ENCODE measurements around the gene RNF126.
"Not testable (repeated sequence)": the region's sequence is repeated elsewhere in the genome, so short reads cannot be mapped to it uniquely, and the experiment has no call there.

RNF126 gene

DNA sequence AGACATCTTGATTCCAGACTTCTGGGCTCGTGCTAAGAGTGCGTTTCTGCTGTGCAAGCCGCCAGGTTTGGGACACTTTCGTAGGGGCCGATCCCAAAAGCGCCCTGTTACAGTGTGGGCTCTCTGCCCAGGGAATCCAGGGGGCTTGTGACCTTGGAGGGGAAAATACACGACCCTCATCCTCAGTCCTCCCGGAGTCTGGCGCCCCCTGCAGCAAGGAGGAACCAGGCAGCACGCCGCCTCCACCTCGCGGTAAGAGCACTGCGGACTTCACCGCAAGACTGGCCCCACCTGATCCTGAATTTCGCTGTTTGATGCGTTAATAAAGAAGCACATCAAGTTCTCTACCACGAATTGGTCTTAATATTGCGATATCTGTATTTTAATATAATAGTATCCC lies 34.8 kb downstream of the RNF126 start:
- DNase-seq (ENCODE audit: low spot score) = no peak

GRCh38 chr19:626566-626965 lies 36.4 kb downstream of the RNF126 start:
- DNase-seq (ENCODE audit: low spot score) = not testable (repeated sequence)

DNA sequence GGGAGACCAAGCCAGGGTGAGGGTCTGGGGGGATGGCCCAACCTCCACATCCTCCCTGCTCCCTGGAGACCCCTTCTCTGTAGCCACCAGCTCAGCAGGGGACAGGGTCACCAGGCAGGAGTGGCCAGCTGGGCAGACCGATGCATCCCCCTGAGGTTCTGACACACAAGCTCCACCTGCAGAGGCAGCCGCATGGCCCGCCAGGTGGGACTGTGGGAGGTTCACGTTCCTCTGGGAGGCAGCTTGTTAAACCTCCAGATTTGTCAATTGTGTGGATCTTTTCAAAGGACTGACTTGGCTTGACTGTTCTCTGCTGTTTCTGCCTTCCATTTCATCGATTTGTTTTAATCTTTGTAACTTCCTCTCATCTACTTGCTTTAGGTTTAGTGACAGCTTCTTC lies 37.8 kb downstream of the RNF126 start:
- DNase-seq (ENCODE audit: low spot score) = no peak

DNA sequence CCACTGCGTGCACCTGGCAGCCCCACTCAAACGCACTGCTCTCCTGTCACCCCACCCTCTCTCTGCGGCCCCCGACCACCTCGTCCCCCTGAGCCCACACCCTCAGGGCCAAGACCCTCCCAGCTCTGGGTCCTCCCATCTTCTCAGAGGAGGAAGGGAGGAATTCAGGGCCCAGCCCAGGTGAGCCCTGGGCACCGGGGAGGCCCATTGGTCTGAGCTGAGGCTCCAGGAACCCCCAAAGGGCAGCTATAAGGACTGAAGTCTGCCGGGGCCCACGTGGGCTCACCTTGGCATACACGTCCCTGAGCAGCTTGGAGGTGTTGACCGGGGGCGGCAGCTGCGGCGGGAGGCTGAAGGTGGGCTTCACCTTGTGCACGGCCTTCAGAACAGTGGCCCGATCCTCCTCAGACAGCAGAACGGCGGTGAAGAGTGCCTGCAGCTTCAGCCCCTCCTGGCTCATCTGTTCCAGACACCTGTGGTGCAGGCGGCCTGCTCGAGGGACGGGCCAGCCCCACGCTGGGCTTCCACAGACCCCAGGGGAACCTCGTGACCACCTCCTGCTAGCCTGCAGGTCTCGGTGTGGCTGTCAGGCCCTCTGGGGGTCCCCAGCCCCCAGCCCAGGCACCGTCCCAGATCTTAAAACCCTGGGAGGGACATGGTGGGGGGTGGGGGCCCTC lies 38.4 kb downstream of the RNF126 start:
- DNase-seq (ENCODE audit: low spot score) = no peak

- DNase-seq (ENCODE audit: low spot score) = no peak
These were observed 39.0 kb downstream of the RNF126 start for GRCh38 chr19:623974-624373.

GRCh38 chr19:623175-623916 lies 39.7 kb downstream of the RNF126 start:
- no peak for DNase-seq (ENCODE audit: low spot score)

- DNase-seq (ENCODE audit: low spot score) = no peak
These were observed 40.3 kb downstream of the RNF126 start for GRCh38 chr19:622666-623065.

DNA sequence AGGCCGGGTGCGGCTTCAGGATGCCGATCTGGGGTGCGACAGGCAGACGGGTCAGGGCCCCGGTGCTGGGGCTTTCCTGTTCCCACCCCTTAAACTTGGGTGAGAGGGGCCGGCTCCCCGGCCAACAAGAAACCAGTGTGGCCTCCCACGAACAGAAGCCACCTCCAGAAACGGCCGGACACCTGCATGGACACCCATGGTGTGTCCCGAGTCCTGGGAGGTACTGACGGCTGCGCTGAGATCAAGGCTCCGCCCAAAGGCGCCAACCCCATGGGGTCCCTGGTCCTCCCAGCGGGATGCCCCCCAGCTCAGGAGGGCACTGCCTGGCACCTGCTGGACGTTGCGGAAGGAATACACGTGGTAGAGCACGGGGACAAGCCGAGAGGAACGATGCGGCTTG lies 41.2 kb downstream of the RNF126 start:
- no peak for DNase-seq (ENCODE audit: low spot score)

DNA sequence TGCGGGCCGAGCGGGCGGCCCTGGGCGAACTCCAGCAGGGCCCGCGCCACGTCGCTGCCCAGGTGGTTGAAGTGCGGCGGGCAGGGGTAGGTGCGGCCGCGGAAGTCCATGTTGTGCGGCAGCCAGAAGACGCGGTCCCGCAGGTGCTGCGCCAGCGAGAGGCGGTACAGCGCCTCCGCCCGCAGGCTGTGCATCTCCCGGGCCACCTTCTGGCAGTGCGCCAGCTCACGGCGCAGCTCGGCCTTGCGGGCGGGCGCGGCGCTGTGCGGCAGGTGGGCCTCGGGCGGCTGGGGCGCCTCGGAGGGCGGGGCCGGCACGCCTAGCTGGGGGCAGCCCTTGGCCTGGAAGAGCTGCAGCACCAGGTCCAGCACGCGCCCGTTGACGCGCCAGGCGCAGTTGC lies 41.8 kb downstream of the RNF126 start:
- DNase-seq (ENCODE audit: low spot score) = not testable (repeated sequence)

- DNase-seq (ENCODE audit: low spot score) = no peak
These were observed 42.7 kb downstream of the RNF126 start for GRCh38 chr19:620166-620862.

DNA sequence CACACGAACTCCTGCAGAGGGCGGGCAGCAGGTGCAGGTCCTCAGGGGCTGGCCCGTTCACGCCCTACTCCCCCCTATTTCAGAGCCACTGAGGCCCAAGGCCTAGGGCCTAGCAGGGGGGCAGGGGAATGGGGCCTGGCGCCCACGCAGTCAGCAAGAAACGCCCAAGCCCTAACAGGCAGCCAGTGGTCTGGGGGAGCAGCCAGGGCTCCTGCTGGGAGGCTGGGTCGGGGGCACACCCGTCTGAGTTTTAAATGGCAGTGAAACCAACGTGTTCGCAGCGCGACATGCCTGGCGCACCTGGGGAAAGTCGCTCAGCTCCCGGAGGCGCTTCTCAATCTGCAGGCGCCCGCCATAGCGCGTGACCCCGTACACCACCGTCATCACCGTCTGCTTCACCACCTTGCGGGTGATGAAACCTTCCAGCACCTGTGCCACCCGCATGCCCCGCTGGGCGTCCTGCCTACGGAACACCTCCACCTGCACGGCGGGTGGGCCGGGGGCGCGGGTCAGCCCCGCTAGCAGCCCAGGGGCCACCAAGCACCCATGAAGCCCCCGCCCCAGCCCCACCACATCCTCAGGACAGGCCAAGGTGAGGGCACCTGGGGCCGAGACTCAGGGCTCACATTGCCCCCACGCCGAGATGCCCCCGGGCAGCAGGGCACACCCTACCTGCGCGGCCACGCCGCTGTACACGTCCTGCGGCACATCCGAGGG lies 43.6 kb downstream of the RNF126 start:
- no peak for DNase-seq (ENCODE audit: low spot score)

- no peak for DNase-seq (ENCODE audit: low spot score)
These were observed 44.2 kb downstream of the RNF126 start for GRCh38 chr19:618674-619285.

DNA sequence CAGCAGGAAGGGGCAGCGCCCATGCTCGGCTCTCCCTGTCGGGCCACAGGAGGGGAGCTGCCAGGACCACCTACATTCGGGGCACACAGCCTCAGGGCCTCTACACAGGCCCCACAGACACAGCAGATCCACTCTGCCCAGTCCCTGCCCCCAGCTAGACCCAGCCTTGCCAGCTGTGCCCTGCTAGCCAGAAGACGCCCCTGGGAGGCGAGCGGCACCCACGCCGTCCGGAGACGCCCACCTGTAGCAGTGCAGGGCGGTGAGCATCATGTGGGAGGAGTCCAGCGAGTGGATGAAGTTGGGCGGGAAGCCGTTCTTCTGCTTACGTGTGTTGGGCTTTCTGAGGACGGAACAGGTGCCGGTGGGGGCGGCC lies 44.8 kb downstream of the RNF126 start:
- DNase-seq (ENCODE audit: low spot score) = no peak

- DNase-seq (ENCODE audit: low spot score) = no peak
These were observed 45.3 kb downstream of the RNF126 start for GRCh38 chr19:617551-618246.

DNA sequence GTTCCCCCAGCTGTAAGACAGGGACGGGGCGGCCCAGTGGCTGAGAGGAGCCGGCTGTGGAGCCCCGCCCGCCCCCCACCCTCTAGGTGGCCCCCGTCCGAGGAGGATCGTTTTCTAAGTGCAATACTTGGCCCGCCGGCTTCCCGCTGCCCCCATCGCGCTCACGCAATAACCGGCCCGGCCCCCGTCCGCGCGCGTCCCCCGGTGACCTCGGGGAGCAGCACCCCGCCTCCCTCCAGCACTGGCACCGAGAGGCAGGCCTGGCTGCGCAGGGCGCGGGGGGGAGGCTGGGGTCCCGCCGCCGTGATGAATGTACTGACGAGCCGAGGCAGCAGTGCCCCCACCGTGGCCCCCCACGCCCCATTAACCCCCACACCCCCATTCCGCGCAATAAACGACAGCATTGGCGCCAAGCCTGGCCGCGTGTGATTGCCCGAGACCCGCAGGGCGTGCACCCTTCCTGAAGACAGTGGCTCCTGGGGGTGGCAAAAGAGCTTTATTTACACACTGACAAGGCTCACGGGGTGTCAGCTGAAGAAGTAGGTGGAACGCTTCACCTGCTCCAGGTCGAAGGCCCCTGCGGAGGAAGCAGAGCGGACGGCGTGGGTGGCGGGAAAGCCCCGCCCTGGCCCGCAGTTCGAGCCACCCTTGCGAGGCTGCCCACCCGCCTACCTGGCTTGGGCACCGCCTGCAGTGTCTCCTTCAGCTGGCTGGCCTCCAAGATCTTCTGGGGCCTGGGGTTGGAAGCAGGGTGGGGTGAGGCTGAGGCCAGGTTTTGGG lies 46.1 kb downstream of the RNF126 start:
- no peak for DNase-seq (ENCODE audit: low spot score)

DNA sequence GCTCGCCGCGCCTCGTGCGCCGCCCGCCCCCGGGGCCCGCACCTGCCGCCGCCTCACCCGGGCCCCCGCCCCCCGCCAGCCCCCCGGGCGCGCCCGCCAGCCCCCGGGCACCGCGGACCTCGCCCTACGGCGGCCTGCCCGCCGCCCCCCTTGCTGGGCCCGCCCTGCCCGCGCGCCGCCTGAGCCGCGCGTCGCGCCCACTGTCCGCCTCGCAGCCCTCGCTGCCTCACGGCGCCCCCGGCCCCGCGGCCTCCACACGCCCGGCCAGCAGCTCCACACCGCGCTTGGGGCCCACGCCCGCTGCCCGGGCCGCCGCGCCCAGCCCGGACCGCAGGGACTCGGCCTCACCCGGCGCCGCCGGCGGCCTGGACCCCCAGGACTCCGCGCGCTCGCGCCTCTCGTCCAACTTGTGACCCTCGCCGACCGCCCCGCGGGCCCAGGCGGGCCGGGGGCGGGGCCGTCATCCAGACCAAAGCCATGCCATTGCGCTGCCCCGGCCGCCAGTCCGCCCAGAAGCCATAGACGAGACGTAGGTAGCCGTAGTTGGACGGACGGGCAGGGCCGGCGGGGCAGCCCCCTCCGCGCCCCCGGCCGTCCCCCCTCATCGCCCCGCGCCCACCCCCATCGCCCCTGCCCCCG lies 46.8 kb downstream of the RNF126 start:
- DNase-seq (ENCODE audit: low spot score) = no peak

DNA sequence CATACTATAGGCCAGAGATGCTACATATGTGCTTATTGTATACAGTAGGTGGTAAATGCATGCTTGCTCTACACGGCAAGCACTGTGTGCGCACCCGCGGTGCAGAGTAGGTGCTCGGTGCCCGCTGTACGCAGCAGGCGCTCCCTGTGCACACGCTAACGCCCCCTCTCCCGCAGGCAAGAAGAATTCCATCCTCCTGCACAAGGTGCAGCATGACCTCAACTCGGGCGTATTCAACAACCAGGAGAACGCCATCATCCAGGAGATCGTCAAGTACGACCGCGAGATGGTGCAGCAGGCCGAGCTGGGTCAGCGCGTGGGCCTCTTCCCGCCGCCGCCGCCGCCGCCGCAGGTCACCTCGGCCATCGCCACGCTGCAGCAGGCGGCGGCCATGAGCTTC lies 47.4 kb downstream of the RNF126 start:
- no peak for DNase-seq (ENCODE audit: low spot score)

GRCh38 chr19:613732-614567 lies 49.1 kb downstream of the RNF126 start:
- DNase-seq (ENCODE audit: low spot score) = no peak

GRCh38 chr19:612941-613340 lies 50.1 kb downstream of the RNF126 start:
- no peak for DNase-seq (ENCODE audit: low spot score)
